Activated CD8-positive, alpha-beta memory T cell treated with anti-CD3 and anti-CD28 coated beads, Interleukin-2, amount 50 U/mL, for 4 hours (primary cell): Measurements from ENCODE around the gene ANK3.

Source experiments
- DNase-seq: peaks from one replicate; pipeline ENCODE4 v3.0.0-alpha.2; 2020

The ANK3 gene

DNA sequence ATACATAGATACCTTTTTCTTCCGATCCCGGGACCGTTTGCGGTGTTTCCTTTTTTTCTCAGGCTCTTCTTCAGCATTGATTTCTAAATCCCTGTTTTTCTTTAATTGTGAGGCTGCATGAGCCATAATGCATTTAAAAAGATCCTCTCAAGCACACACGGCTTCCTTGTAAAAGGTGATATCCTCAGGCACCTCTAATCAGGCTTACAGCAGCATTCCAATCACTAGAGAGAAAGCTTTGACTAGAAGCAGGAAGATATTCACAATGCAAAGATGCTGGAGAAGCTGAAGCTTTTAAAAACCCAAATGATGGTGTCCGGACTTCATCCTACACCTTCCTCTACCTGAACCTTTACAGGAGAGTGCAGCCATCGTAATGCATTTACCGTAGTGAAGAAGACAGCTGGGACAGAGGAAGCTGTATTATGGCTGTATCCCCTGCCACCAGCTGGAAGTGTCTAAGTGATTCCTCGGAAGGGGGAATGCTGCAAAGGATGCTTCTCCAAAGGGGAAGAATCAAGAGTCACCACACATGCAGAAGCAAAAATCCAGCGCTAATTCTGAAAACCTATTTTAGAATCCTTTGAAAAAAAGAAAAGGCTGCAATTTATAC lies at the start of gene ANK3:
Gene ANK3, minus strand, starts transcription at position 463 of the 613 bp plus-strand sequence. Its CDS starts 337 bp downstream, at position 126.
- DNase-seq = no peak

DNA sequence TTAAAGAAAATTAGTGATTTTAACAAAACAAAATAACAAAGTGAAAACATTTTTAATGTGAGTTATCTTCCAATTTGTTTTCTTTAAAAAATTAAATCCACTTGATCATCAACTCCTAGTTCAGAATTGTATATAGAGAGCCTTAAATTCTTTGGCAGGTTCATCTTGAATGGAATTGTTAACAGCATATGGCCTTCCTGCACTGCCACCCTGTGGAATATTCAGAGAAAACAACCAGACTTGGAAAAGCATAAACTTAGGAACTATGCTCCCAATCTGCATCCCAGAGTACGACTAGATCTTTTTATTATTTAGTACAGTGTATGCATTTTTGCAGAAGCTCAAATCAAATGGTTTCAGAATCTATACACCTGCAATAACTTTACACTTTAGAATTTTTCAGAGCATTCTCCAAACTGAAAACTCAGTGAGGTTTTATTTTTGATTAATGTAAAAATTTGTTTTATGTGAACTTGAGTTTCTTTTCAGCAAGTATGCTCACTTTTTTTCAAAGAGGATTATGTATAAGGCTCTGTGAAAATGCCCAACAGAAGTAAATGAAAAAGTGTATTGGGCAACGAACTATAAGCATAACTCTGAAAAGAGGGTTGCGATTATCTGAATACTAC lies 44.9 kb upstream of the ANK3 start:
- DNase-seq = no peak

DNA sequence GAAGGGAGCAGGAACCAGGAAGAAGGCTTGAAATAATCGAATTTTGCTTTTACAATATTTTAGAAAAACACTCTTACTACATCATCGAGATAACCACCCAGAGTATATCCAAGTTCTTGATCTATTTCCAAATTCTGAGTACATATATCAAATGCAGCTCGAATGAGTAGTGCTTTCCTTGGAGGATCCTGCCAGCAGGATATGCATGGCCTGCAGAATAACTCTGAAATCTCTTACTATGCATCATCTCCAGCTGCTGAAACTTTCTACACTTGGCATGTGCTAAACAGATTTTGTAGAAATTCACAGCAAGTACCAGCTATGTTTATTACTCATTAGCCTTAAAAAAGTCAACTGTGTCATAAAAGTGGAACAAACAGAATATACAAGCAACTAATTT lies 44.0 kb upstream of the ANK3 start:
- DNase-seq = no peak

DNA sequence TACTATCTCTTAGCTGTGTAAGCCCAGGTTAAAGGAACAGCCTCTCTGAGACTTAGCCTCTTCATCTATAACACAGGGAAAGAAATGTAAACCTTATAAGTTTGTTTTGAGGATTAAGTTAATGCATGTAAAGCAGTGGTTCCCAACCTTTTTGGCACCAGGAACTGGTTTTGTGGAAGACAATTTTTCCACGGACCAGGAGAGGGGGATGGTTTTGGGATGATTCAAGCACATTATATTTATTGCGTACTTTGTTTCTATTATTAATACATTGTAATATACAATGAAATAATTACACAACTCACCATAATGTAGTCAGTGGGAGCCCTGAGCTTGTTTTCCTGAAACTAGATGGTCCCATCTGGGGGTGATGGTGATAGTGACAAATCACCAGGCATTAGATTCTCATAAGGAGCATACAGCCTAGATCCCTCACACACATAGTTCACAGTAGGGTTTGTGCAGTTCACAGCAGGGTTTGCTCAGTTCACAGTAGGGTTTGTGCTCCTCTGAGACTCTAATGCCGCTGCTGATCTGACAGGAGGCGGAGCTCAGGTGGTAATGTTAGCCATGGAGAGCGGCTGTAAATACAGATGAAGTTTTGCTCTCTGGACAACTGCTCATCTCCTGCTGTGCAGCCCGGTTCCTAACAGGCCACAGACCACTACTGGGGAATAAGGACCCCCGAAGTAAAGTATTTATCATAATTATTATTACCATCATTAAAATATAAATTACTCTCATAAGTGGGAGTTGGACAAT lies 41.3 kb upstream of the ANK3 start:
- no peak for DNase-seq

DNA sequence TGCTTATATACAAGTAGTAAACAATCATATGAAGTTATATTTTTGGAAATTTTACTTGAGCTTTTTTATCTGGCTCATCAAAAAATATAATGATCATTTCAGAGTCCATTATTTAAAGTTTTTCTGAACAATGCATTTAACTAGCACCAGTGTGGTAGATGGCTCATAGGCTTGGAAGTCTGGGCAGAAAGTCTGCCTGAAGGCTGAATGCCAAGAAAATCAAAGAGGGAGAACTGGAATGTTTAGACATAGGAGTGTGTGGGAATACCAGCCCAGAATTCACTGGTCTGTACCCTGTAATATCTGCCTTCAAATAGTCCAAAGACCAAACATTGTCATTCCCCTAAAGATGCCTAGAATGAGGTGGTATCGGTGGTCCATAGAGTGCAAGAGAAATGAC lies 40.3 kb upstream of the ANK3 start:
- DNase-seq = no peak

DNA sequence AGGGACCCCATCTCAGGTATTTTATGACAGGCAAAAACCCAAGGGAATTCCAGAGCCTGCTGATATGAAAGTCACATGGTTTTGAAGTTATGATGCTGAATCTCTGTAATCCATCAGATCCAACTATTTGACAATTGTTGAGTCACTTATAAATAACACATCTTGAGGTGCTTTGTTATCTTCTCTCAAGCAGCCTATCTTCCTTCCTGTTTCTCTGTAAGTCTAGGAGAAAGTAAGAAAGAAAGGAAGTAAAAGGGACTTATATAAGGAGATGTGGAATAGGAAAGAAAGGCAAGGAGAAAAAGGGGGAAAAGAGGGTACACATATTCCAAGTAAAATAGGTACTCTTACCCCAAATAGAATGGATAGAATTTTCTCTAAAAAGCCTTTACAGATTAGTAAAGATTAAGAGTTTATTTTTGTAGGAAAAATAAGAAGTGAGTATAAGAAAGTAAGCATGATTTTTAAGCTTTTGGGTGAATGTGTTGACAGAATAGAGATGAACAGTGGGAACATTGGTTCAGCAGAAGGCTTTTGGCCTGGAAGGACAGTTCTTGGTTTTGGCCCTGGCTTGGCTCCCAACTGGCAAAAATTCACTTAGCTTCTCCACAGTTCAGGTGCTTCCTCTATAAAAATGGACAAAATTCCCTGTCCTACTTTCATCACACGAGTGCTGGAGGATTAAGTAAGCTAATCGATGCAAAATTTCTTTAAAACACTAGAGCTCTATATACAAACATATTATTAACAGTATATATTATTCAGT lies 39.6 kb upstream of the ANK3 start:
- no peak for DNase-seq

DNA sequence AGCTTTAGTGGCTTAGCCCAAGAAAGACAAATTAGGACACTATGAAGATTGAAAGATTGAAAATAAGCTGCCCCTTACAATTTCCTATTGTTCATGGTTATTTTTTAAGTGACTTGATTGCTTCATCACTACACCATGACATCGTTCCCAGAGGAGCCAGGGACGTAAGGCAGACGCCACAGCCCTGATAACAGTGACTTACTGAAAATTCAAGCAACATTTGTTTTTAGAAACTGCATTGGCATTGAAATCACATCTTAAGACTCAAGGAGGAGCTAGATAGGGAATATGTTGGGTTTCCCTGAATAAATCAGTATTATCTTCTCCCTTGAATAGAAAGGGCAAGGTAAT lies 38.7 kb upstream of the ANK3 start:
- no peak for DNase-seq

DNA sequence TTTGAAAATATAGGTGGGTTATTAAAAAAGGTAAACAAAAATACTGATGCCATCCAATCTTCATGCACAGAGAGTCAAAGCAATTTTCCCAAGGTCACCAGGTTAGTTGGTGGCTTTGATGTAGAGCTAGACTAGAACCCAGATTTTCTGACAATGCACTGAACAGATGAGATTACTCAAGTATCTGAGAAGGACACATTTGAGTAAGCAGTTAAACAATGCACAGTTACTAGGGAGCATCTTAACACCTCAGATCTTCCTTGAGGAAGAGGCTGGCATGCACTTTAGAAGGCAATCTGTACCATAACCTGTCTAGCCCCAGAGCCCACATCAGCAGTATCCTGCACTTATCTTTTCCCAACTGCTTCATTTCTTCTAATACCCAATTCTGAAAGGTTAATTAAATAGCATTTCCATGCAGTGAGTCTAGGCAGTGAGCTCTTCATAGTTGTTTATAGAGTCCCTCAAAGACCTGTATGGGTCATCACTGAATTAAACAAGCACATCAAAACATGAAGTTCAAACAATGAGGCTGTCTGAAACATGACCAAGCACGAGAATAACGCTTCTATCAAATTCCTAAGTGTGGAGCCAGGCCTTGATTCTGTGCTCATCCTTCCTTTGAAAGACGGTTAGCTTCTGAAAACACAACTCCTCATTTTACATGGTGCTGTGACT lies 38.2 kb upstream of the ANK3 start:
- DNase-seq = no peak

DNA sequence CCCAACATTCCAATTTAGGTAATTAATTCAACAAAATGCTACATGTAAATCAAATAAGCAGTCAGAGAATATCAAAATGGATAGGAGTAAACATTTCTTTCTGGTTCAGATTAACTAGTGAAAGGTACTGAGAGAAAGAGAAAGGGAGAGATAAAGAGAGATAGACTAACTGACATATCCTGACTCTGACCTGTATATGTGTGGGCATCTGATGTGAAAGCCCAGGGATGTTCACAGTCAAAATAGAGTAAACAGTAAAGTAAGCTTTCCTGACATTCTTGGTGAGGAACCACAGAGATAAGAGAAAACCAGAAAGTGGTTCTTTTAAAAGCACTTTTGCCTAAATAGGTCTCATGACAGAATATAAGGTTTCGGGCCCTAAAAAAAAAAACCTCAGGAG lies 37.5 kb upstream of the ANK3 start:
- DNase-seq = no peak

DNA sequence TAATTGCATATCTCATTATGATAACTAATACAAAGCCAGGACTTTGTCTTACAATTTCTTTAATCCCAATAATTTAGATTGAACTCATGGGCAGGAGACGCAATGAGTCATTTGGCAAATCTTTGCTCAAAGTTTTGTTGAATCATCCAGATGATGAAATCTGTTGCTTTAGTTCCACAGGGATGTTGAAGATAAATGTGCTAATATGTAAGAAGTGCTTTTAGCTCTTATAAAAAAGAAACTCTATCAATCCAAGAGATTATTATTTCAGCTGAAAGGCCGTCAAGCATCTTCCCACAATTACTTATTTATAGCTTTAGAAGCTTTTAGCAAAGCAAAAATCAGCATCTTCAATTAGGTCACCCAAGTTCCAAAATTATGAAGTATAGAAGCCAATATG lies 36.8 kb upstream of the ANK3 start:
- no peak for DNase-seq

DNA sequence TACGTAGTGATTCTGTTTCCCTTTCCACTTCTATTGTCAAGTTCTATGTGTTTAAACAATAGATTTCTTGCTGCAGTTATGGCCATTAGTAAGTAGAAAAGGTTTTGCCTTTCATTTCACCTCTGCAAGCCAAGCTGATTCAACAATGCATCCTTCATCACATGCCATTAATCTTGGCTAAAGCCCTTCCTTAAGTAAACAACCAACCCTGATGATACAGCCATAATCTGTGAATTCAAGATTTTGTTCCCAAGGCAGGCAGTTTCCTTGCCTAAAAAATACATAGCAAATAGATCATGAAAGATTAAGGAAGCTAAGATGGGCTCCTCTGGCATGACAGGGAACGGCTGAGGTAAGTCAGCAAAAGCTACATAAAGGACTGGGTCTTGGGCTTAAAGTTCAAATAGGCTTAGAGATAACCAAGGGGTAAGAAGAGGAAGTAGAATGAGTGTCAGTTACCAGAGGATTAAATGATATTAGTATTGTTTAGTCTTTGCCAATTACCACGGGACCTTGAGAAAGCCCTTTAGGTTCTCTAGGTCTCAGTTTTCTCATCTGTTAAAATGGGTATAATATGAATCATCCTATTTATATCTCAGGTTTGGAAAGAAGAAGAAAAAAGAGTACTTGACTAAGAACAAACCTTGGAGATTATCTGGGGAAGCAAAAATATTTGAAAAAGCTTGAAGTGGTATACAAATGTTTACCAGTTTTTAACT lies 35.9 kb upstream of the ANK3 start:
- no peak for DNase-seq

DNA sequence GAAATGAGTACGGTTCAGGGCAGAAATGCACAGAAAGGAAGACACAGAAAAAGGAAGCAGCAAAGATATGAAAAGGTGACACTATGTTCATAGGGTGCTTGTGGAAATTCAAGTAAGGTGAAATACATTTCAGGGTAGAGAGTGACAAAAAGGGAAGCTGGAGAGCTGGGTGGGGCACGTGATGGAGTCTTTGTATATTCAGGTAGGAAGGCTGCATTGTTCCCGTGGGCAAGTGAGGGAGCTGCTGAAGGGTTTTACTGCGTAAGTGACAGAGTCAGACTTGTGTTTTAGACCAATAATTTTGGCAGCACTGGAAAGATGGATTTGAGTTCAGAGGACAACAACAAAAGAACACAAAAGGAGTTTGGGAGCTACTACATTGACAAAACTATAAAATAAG lies 35.3 kb upstream of the ANK3 start:
- no peak for DNase-seq

DNA sequence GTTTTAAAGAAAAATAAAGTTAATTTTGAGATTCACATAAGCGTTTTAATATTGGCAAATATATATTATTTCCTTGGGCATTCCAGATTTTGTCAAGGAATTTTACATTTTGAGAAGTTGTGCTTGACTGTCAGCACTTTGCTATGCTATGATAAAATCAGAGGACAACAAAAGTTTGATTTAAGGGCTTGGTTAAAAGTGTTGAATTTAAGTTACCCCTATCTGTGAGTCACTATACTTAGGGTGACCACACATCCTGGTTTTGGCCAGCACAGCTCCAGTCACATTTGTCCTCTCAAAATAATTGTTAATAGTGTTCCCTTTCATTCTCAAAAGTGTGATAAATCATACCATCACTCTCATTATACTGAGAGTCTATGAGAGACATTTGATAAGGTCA lies 34.2 kb upstream of the ANK3 start:
- DNase-seq = no peak

DNA sequence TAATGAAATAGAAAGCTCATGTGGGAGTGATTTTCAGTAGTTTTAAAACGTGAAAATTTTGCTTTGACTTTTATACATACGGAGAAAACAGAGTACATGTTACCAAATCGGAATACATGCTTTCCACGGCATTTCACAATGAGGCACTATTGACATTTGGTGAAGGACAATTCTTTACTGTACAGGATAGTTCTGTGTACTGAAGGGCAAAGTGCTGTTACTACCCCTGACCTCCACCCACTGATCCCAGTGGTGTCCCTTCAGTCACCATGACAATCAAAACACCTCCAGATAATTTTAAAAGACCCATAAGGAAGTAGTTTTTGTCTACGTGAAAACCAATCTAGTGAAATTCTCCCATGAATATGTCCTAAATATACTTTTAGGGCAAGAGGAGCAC lies 33.1 kb upstream of the ANK3 start:
- no peak for DNase-seq

DNA sequence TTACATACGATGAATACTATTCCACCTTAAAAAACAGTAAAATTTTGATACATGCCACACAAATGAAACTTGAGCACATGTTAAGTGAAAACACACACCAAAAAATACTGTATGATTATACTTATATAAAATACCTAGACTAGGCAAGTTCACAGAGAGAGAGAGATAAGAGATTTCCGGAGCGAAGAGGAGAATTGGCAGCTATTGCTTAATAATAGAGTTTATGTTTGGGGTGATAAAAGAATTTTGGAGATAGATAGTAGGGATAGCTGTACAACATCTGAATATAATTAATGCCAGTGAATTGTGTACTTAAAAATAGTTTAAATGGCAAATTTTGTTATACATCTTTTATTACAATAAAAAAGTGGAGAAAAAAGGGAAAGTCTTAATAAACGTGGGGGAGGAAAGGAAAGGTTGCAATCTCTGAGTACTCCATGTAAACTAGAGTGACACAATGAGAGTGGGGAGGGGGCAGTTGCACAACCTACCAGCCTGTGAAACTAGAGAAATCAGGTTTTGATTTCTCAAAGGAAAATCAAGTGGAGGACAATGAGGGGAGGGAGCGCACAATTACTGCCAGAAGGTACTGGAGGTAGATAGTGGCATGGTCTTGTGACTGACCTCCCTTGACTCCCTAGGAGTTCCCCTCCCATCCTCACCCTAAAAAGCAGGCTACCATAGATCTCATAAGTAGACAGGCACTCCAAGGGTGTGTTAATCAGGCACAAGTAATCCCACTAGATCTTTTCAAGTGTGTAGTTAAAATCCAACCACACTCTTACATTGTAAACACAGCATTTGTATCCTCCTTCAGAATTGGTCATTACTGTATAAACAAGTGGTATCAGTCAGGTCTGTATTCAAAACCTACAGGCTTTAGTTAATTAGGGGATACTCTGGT lies 31.6 kb upstream of the ANK3 start:
- no peak for DNase-seq

DNA sequence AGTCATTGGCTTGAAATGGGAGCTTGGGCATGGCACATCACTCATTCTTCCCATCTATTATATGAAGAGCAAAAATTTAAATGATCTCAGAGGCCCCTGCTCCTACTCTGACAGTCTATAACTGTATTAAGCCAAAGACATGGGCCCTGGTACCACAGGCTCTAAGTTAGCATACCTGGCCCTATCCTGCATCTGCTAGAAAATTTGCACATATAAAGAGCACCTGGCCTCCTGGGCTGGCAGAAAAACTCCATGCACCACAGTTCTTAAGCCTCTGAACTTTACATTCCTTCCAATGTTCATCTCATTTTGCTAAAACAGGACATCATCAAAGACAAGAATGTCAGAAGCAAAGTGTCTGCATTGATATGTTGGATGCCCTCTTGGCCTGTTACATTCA lies 29.6 kb upstream of the ANK3 start:
- DNase-seq = no peak

DNA sequence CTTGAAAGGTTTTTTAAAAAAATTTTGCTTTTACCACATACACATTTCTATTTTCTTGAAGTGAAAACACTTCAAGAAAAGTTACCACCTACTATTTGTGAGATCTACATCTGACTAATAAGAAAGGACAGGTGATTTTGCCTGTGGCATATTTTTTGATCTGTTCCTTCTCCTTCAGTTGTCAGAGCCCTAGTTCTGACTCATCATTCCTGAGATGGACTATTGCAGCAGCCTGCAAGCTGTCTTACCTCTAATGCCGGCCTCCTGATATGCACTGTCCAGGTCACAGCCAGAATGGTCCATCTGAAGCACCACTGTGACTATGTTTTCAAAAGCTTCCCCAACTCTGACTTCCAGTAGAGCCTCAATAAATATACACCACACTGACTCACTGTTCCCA lies 28.2 kb upstream of the ANK3 start:
- DNase-seq = no peak

DNA sequence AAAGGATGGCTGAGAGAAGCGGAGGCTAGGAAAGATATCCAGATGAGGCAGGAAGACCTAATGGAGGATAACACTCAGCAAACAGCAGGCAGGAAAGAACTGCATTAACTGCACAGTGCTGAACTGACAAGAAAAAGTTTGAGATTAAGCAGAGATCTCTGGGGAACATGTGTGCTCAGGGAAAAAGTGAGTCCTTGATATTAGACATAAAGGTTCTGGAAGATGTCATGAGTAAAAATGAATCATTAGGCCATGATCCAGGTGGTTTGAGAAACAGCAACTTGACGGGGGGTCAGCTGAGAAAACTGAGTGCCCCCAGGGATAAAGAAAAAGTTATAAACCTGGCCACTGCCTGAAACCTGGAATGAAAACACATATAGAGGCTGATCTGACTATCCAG lies 27.3 kb upstream of the ANK3 start:
- DNase-seq = no peak

DNA sequence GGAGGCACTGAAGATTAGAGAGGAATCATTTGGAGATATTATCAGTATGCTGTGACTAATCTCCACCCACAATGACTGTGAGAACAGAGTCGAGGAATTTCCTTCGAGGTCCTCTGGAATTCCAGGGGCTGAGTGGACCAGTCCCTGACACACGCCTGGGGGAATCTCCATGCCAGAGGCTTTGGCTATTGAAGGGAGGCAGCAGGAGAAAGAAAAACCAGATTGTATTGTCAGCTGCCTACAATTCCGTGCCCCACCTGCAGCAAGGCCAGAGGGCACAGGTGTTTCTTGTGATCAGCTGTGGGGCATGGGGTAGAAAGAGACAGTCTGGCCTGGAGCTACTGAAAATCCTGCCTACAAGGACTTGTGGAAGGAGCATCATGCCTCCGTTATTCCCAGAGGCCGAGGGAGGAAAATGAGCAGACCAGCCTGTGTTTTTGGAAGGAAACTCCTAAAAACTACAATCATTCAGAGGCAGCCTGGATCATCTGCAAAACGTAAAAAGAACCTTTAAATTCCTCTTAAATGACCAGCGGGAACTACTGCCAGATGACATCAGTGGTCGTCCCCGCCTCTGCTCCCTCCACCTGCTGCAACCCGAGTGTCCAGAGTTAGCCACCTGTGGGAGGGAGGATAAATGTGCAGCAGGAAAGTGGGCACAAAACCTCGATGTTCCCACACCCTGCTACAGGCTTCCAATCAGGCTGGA lies 25.4 kb upstream of the ANK3 start:
- no peak for DNase-seq

DNA sequence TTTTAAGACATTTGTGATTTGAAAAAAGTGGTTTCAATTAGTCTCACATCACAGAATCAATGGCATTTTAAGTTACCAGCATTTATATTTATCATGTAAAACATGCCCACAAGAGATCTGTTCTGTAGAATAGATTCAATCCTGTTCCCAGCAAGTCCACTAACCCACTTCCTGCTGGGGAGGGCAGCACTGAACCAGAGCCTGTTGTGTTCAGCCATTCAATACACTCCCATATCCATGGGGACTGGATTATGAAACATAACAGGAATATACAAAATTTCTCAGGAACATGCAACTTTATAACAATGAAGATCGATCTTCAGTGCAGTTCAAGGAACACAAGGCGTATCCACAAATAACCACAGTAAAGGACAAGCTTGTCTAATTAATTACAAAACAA lies 24.4 kb upstream of the ANK3 start:
- no peak for DNase-seq
